HG02870 (cell line): Measurements from ENCODE around the gene CACNA2D3.
"Not testable (repeated sequence)": the region's sequence is repeated elsewhere in the genome, so short reads cannot be mapped to it uniquely, and the experiment has no call there.

Experiments
- ATAC-seq: cut with Tn5 transposase; IDR thresholded peaks from one replicate; pipeline ENCODE4 v1.9.1; 2021; ENCODE audit warnings: mild to moderate bottlenecking, moderate library complexity; ENCODE audit not compliant: unreplicated experiment

The CACNA2D3 gene

DNA sequence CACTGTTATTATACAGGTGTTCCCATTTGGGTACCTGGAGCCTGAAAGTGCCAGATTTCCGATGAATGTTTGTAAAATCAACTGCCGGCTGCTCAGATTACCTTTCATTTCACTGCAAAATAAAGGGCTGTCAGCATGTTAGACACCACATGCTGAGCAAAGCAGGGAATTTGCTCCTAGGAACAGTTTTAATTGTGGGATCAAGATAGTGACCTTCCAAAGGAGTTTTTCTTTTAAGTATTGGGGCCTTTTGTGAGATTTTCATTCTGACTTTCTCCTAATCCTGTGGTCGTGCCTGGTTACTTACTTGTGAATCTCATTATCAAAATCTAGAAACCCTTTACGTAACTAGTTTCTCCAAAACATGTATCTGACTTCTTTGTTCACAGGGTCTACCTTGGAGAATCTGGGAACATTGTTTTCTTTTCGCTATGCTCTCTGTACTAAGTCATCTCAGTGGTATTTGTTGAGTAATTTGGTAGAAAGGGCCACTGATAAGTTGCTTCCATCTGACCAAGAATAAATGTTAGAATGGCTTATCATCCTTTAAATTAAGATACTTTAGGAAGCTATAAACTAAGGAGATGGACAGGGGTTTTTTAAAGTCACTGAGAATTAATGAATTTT lies 846.3 kb downstream of the CACNA2D3 start:
- no peak for ATAC-seq

DNA sequence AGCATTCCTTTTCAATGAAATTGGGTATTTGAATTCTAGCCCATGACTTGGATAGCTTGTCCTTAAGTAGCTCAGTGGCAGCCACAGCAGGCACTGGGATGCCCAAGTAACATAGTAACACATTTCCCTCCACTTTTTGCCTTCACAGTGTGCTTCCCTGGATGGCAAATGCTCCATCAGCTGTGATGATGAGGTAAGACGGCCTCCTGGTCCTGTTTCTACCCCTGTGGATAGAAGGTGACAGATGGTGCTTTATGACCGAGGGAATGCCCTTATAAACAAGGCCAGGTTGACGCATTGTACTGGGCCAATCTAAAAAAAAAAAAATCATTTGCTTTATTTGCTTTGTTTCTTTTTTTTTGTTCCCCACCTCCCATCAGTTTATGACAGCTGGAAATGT lies 847.3 kb downstream of the CACNA2D3 start:
- no peak for ATAC-seq

DNA sequence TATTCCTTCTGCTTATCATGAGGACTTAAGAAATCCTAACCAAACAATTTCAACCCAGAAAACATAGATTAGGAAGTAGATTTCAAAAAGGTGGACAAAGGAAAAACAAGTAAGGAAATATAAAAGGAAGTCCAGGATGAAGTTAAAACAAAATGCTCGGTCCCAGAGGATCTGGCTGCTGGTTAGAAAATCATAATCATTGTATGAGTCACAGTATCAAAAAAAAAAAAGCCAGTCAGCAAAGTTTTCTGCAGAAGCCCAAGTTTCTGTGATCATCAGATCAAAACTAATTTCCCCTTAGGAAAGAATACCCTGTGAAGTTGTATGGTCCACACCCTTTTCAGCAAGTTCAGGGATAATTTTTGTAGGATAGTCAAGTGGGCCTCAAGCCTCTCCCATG lies 848.5 kb downstream of the CACNA2D3 start:
- no peak for ATAC-seq

DNA sequence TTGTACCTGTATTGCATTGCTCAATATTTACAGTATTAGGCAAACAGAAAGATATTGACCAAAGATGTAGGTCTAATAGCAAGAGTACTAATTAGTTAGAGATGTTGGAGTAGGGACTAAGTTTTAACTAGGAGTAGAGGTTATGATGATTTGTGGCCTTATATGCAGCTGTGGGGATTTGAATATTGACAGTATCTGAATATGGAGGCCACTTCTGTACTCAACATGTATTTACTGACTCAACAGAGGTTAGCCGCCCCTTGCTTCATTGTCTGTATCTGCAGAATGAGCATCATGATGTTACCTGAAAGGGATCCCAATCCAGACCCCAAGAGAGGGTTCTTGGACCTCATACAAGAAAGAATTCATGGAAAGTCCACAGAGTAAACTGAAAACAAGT lies 855.1 kb downstream of the CACNA2D3 start:
- no peak for ATAC-seq

DNA sequence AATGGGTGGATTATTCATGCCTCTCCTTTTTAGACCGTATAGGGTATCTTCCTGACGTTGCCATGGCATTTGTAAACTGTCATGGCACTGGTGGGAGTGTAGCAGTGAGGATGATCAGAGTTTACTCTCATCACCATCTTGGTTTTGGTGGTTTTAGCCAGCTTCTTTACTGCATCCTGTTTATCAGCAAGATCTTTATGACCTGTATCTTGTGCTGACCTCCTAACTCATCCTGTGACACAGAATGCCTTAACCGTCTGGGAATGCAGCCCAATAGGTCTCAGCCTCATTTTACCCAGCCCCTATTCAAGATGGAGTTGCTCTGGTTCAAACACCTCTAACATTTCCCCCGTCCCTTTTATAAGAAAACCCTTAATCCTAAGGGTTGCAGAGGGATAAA lies 855.6 kb downstream of the CACNA2D3 start:
- ATAC-seq, result not testable (repeated sequence)

DNA sequence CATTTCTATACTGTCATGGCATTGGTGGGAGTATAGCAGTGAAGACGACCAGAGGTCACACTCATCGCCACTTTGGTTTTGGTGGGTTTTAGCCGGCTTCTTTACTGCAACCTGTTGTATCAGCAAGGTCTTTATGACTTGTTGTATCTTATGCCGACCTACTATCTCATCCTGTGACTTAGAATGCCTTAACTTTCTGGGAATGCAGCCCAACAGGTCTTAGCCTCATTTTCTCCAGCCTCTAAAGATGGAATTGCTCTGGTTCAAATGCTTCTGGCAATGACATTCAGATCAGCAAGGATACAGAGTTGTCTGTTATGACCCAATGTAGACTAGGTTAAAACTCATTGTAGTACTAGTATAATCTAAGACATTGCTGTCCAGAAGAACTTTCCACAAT lies 860.5 kb downstream of the CACNA2D3 start:
- no peak for ATAC-seq

DNA sequence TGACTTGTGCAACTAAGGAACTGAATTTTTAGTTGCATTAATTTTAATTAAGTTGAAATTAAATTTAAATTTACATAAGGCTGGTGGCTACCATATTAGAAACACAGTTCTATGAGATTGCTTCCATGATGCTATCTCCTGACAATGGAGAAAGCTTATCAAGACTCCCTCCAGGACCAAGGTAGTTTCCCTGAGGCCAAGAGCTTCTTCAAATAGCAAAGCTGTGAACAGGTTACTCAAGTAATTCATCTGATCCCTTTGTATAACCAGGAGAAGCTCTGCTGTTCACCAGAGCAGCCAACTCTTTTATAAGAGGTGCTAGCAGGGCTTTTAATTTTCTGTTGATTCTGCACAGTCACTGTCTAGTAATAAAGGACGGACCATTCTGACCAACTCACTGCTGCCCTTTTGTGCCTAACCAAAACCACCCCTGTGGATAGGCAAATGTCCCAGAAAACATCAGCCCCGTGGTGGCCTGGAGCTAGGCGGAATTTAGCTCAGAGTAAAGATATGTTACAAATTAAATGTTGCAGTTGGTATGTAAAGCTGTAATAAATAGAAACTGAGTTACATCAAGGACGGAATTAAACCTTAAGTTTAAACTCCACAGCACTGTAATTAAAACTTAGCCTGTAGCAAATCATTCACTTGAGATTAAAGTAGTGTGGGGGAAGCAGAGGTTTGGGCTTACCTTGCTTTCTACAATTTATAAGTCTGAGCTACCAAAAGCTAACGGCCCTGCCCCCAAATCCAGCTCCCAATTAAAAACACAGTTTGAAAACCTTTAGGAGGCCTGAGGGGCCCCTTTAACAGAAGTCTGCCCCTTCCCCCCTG lies 861.1 kb downstream of the CACNA2D3 start:
- no peak for ATAC-seq

DNA sequence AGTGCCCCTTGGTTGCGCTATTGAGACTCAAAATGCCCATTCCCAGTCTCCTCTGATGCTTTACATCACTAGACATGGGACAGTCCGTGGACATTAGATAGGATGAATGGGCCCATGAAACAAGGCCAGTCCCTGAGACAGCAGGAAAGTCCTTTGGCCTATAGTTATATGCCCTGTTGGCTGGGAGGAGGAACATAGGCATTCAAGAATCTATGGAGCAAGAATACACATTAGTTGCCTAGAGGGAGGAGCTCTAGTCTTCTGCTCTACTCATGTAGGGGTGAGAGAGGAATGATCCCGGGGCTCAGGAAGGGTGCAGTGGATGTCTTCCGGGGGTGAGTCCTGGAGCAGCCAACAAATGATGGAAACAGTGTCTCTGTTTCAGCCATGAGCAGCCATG lies 863.5 kb downstream of the CACNA2D3 start:
- no peak for ATAC-seq

DNA sequence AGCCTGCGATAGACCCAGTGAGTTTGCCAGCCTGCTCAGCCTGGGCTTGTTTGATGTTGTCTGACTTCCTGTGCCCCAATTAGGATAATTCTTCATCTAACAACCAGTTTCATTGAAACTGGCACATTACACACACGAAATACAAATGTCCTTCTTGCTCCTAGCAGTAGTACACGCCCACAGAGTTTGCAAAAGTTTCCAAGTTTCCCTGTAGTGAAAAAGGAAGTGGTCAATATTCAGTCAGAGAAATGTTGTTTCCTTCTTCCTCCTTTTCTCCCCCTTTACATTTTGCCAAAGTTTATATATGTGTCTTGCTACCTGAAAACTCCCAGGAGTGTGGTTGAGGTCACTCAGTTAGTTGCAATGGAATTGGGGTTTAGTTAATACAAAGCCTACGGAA lies 863.9 kb downstream of the CACNA2D3 start:
- no peak for ATAC-seq

DNA sequence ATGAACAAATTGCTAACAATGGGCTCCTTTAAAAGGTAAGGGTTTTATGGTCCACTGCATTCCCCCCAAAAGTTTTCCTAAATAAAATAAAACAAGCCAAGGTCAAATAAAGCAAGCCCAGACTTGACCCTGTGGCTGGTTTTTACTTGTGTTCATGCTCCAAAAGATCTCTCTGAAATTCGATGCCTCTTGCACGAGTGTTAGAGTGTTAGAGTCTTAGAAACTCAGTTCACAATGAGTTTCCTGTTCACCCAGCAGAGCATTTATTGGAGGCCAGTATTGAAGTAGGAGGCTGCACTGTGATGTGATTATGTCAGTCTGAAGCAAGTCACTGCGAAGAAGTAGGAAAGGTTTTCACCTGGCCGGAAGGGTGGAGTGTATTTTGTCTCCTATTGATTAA lies 865.4 kb downstream of the CACNA2D3 start:
- no peak for ATAC-seq

DNA sequence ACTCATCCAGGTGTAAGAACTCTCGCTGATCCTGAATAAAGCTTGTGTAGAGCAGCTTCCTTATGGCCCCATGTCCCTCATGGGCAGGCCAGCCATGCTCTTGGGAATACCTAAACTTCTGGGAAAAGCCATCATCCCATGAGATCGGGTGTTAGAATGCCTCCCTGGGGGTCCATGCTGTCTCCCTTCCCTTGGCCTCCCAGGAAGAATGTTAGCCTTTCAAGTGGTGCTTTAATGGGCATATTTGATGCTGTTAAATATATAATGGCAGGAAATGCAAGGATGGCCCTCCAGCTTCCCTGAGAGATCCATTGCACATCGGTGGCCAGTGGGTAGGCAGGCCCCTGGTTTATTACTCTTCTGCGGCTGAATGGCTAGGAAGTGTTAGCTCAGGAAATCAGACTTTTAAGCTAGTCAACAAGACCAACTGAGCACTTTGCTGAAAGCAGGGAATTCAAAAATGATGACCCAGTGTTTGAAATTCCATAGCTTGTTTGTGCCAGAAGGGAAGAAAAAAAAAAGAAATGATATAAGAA lies 866.0 kb downstream of the CACNA2D3 start:
- no peak for ATAC-seq

DNA sequence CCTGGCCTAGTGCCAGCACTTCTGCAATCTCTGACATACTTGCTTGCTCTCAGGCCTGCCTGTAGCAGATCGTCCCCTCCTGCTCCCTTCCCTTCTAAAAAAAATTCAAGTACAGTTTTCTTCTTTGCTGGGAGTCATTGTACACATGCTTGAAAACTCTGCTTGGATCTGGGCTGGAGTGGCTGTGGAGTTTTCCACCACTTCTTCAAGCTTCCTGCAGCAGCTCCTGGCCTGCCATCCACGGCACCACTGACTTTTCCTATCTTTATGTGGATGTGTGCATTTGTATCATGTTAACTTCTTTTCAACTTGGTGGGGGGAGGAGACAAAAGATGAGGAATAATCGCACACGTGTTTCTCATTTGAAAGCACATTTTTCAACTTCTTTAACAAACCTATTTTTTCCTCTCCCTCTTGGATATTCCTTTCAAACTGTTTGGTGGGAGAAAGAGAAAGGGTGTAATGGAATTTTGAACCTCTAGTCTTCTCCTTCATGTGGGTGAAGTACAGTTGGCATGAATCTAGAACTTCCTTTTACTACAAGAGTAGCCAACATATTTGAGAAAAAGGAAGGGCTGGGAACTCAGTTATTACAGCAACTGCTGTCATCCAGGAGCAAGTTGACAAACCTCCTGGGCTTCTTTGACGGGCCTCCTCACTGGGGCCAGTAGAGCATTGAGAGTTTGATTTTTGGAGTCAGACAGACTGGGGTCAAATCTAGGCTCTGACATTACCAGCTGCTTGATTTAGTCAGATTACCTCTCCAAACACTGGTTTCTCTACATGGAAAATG lies 866.7 kb downstream of the CACNA2D3 start:
- no peak for ATAC-seq

DNA sequence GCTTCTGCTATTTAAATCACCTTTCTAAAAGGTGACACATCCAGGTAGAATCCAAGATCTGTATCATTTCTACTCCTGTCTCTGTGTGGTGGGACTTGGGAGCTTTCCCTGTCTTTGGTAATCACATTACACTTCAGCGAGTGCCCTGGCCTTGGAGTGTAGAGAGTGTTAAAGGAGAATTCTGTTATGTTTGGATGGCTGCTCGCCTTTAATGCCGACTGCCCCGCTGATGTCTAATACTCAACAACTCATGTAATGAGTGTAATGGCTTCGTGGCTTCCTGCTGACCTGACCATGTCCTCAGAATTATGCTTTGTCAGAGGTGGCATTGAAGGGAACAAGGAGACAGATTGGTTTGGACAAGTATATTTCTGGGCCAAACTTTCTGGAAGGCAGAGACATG lies 871.8 kb downstream of the CACNA2D3 start:
- ATAC-seq, result no peak

DNA sequence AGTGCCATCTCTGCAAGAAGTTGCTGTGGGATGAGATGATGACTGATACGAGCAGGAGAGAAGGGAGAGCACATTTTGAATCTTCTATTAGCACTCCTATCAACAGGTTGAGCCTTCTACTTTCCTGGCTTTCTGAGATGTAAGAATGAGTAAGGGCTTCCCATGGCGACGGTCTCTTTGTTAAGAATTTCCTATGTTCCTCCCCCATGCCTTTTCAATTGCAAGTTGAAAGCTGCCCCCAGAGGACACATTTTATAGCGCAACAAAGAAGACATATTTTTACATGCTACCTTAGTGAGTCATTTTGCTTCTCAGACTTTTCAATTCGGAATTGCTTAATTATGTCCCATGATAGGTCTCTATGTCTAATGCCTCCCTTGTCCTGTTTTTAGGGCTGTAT lies 876.8 kb downstream of the CACNA2D3 start:
- ATAC-seq, result no peak

DNA sequence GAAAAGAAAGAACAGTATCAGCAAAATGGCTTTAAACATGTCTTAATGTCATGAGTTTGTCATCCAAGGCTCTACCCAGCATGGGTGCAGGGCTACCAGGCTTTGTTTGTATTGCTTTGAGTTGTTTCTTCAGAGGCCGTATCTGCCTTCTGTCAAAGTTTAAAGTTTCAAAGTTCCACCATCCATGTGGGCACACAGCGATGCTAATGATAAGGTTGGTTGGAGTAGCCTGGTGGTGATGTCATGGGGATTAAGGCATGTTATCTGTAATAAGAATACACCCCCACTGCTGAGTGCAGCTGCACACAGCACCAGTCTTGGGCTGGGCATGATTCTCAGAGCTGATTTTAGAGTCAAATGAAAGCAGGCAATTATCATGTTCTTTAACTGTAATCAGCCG lies 877.5 kb downstream of the CACNA2D3 start:
- ATAC-seq, result no peak

DNA sequence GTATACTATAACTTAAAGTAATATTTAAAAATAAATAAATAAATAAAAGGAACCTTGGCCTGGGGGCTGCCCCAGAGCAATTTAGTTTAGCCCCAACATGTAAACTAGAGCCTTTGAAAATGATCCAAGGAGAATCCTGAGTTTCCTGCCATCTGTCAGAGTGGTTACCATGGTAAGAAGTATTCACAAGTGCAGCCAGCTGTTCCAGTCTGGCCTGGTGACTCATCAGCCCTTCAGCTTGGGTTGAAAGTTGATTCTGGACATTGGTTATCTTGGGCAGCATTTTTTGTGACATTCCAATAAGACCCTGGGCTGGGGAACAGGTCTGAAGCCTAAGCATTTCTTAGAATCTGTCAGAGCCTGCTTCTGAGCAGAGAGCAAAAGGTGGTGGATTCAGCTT lies 878.2 kb downstream of the CACNA2D3 start:
- no peak for ATAC-seq

DNA sequence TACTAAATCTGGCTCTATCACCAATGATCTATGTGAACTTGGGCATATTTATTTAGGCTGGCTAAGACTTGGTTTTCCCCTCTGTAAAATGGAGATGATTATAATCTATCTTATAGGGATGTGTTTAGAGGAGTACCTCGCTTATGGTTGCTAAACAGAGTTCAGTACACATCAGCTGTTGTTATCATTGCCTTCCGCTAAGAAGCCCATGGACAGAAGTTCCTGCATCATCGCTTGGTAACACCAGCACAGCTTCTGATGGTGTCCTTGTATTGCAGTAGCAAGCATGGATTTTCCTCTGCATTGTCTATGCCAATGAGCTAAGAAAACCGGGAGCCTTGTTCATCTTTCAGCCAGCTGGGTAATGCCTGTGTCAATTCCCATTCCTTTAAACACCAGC lies 878.6 kb downstream of the CACNA2D3 start:
- ATAC-seq, result no peak

DNA sequence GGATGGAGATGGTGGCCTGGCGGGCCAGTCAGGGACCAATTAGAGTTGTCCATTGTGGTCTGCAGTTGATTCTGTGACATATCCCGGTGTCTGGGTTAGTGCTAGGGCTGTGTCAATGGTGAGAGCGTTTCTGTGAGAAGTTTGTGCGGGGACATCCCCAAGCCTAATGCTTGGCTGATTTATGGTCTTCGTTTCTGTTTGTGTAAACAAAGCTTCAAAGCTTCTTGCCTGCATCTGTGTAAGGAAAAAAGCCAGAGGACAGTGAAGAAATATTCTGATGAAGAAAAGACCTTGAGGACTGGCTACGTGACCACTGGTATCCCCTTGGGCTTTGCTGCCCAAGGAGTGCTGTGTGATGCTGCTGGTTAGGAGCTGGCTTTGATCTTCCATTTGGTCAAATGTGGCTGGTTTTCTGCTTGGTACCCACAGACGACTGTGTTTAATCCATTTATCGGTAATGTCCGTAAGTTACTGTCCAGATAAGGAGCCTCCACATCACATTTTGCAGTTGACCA lies 880.1 kb downstream of the CACNA2D3 start:
- no peak for ATAC-seq

DNA sequence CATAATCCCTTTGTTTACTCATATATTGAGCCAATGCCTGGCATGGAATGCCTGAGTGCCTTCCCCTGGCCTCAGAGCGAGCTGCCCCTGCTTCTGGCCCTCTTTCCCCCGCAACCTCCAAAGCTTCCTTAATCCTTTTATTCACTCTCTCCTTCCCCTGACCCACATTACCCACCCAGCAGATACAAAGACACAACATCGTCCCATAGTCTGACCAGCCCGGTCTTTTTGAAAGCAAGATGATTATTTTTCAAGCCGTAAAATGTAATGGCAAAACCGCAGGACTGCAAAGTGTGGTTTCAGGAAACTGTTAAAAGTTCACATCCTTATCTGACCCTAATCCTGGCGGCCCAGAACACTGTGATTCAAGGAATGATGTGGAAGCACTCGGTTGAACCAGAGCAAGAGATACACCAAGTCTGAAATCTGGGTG lies 883.9 kb downstream of the CACNA2D3 start:
- ATAC-seq, result no peak

DNA sequence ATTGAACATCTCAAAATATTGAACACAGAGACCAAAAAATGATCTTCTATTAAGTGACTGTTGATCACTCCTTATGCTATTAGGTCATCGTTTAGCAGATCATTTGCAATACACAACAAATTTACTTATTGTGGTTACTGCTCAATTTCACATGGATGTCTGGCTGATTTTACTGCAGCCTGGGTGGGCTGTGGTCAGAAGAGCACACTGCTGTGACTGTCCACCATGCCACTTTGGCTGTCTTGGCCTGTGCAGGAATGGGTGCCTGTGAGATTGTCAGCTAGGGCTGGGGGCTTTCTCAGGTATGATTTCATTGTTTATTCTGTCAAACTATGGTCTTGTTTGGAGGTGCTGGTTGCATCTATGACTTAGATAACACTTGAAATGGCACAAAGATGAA lies 885.6 kb downstream of the CACNA2D3 start:
- ATAC-seq, result no peak

DNA sequence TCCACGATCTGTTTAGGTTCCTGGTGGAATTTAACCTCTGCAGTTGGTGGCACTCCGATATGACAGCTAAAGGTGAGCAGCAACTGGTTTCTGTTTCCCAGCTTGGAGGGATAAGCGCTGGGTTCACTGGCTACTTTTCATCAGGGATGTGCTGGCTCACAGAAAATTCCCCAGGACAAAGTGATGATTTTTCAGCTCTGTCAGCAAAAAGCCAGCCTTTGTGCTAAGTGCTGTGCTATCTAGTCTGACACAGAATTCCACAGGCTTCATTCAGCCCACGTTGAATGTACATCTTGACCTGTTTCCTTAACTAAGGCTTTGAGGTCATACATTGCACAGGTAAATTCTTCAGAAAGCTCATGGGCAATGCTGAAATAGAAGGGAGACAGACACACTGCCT lies 887.0 kb downstream of the CACNA2D3 start:
- no peak for ATAC-seq
